Activated naive CD8-positive, alpha-beta T cell treated with anti-CD3 and anti-CD28 coated beads, Interleukin-2, amount 50 U/mL, for 16 hours (primary cell): ENCODE results near the gene IGFBP6.

Experiments
- DNase-seq: peaks from one replicate; pipeline ENCODE4 v3.0.0-alpha.2; 2020; ENCODE audit warnings: low read depth, low spot score

The IGFBP6 gene

GRCh38 chr12:53118751-53119300 is 21.4 kb downstream of the IGFBP6 start:
- no peak for DNase-seq

- no peak for DNase-seq
Measured at GRCh38 chr12:53120685-53121525, 23.4 kb downstream of the IGFBP6 start.

- no peak for DNase-seq
Measured at GRCh38 chr12:53122961-53123468, 25.5 kb downstream of the IGFBP6 start.

- no peak for DNase-seq
Measured at GRCh38 chr12:53123578-53124351, 26.3 kb downstream of the IGFBP6 start.

GRCh38 chr12:53124352-53124723 is 26.9 kb downstream of the IGFBP6 start:
- no peak for DNase-seq

GRCh38 chr12:53127169-53127568 is 29.7 kb downstream of the IGFBP6 start:
- DNase-seq: no peak

GRCh38 chr12:53128780-53129569 is 31.5 kb downstream of the IGFBP6 start:
- DNase-seq: no peak

GRCh38 chr12:53131844-53132243 is 34.4 kb downstream of the IGFBP6 start:
- DNase-seq: no peak

GRCh38 chr12:53133722-53134121 is 36.3 kb downstream of the IGFBP6 start:
- DNase-seq: no peak

GRCh38 chr12:53143355-53143754 is 45.9 kb downstream of the IGFBP6 start:
- DNase-seq: no peak

GRCh38 chr12:53145383-53146260 is 48.2 kb downstream of the IGFBP6 start:
- DNase-seq: no peak

- DNase-seq: no peak
Measured at GRCh38 chr12:53147181-53147580, 49.7 kb downstream of the IGFBP6 start.

- no peak for DNase-seq
Measured at GRCh38 chr12:53147653-53148052, 50.2 kb downstream of the IGFBP6 start.

- no peak for DNase-seq
Measured at GRCh38 chr12:53151039-53151438, 53.6 kb downstream of the IGFBP6 start.
